ENCODE data around the gene MED13L.

MED13L gene

DNA sequence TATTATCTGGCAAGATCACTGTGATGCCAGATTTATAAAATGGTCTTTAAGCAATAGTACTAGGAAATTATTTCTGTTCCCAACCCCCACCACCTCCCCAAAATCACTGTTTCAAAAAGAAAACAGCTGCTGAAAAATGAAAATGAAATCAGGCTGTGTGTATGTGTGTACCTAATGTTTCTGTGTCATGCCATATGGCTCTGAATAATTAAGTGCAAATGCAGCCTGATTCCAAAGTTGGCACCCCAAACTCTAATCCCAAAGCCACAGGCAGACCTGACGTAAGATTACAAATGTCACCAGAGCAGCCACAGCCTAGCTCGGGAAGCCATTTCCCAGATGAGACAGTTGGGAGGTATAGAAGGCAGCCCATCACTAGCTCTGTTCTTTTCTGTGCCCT is 175.5 kb downstream of the MED13L start:
- Histone ChIP-seq H4K20me1 (ENCODE audit: insufficient read depth, low read length) (peaks cover 35% of the 10 kb centered on the region; the same call in 1 of the 2 replicates), H3K4me2 (ENCODE audit: insufficient read depth, low read length) (no peak overlapping the region), H2AFZ (ENCODE audit: low read depth, low read length) (no peak overlapping the region), H3K4me1 (ENCODE audit: insufficient read depth, low read length) (no peaks in the 10 kb centered on the region), H3K27ac (ENCODE audit: low read length) (no peak overlapping the region), H3K9me3 (ENCODE audit: insufficient read depth, low read length, severe bottlenecking) (no peaks in the 10 kb centered on the region), H3K79me2 (ENCODE audit: insufficient read depth, low read length) (peaks cover 87% of the 10 kb centered on the region), H3K9ac (ENCODE audit: low read depth, low read length) (no peak overlapping the region), H3K4me3 (ENCODE audit: low read depth in 1 of 2, low read length in 2 of 2) (no peak overlapping the region), H3K27me3 (ENCODE audit: insufficient read depth, low read length, poor library complexity) (no peaks in the 10 kb centered on the region), H3K36me3 (ENCODE audit: insufficient read depth, low read length) (peaks cover 15% of the 10 kb centered on the region)
- ATAC-seq (ENCODE audit: insufficient read depth, low read depth) = no peak
- no peak for DNase-seq
- TF ChIP-seq, protein P1, sequence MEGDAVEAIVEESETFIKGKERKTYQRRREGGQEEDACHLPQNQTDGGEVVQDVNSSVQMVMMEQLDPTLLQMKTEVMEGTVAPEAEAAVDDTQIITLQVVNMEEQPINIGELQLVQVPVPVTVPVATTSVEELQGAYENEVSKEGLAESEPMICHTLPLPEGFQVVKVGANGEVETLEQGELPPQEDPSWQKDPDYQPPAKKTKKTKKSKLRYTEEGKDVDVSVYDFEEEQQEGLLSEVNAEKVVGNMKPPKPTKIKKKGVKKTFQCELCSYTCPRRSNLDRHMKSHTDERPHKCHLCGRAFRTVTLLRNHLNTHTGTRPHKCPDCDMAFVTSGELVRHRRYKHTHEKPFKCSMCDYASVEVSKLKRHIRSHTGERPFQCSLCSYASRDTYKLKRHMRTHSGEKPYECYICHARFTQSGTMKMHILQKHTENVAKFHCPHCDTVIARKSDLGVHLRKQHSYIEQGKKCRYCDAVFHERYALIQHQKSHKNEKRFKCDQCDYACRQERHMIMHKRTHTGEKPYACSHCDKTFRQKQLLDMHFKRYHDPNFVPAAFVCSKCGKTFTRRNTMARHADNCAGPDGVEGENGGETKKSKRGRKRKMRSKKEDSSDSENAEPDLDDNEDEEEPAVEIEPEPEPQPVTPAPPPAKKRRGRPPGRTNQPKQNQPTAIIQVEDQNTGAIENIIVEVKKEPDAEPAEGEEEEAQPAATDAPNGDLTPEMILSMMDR (IDR thresholded peaks at IDR 0.05; ENCODE audit: borderline replicate concordance, extremely low read depth, low read length, poor library complexity, severe bottlenecking) = no peak
- TF ChIP-seq EZH2 (IDR thresholded peaks at IDR 0.05; ENCODE audit: borderline replicate concordance, low read depth, low read length, severe bottlenecking) = no peak

DNA sequence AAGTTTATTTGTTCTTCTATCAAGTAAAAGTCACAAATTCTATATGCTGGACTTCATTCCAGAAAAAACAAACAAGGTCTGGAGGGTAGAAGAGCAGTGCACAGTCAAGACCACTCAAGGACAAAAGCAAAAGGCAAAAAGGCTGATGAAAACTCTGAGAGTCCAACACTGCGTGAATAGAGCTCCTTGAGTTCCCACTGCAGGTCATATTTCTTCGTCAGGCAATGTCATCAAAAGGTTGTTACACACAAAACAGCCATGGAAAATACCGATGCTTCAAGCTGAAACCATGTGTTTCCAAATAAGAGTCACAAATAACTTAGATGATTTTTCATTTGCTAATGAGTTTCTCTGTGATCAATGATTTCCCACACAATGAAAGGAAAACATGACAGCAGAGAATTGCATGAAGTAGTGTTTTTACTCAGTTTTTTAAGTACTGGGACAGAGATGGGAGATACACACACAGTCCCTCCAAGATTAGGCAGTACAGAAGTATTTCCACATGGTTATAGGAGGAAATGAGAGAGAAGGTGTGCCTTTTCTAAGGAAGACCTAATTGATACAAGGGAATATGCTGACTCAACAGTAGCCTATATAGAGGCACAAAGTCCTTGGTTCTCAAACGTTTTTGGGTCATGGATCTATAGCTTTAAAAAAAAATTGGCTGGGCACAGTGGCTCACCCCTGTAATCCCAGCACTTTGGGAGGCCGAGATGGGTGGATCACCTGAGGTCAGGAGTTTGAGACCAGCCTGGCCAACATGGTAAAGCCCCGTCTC is 177.7 kb downstream of the MED13L start:
- ATAC-seq (ENCODE audit: insufficient read depth, low read depth) = no peak
- Histone ChIP-seq H3K79me2 (ENCODE audit: insufficient read depth, low read length) (peaks cover 81% of the 10 kb centered on the region), H3K9me3 (ENCODE audit: insufficient read depth, low read length, severe bottlenecking) (no peaks in the 10 kb centered on the region), H3K27me3 (ENCODE audit: insufficient read depth, low read length, poor library complexity) (no peaks in the 10 kb centered on the region), H3K4me3 (ENCODE audit: low read depth in 1 of 2, low read length in 2 of 2) (no peak overlapping the region), H3K4me1 (ENCODE audit: insufficient read depth, low read length) (no peaks in the 10 kb centered on the region), H3K4me2 (ENCODE audit: insufficient read depth, low read length) (no peak overlapping the region), H4K20me1 (ENCODE audit: insufficient read depth, low read length) (peaks cover 29% of the 10 kb centered on the region; the same call in 1 of the 2 replicates), H3K36me3 (ENCODE audit: insufficient read depth, low read length) (peaks cover 20% of the 10 kb centered on the region), H3K27ac (ENCODE audit: low read length) (no peak overlapping the region), H3K9ac (ENCODE audit: low read depth, low read length) (no peak overlapping the region), H2AFZ (ENCODE audit: low read depth, low read length) (no peak overlapping the region)
- no peak for TF ChIP-seq EZH2 (IDR thresholded peaks at IDR 0.05; ENCODE audit: borderline replicate concordance, low read depth, low read length, severe bottlenecking)
- TF ChIP-seq, protein P1 (IDR thresholded peaks at IDR 0.05; ENCODE audit: borderline replicate concordance, extremely low read depth, low read length, poor library complexity, severe bottlenecking) = no peak
- DNase-seq = no peak

DNA sequence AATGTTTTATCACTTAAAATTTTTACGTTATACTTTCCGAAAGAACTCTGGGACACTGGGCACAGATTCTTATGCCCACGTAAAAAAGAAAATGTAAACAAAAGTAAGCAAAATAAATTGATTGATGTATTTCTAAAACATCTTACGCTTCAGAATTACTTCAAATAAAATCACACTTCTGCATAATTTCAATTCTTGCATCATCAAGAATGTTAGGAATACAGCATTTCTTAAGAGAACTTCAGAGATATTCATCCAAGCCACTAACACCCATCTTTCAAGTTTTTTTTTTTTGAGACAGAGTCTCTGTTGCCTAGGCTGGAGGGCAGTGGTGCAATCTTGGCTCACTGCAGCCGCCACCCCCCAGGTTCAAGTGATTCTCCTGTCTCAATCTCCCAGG is 180.6 kb downstream of the MED13L start:
- no peak overlapping the region for H3K4me2 ChIP-seq (ENCODE audit: insufficient read depth, low read length)
- peaks cover 24% of the 10 kb centered on the region for H3K36me3 ChIP-seq (ENCODE audit: insufficient read depth, low read length)
- no peaks in the 10 kb centered on the region for H3K4me1 ChIP-seq (ENCODE audit: insufficient read depth, low read length)
- H3K4me3 ChIP-seq (ENCODE audit: low read depth in 1 of 2, low read length in 2 of 2) = no peak overlapping the region
- no peaks in the 10 kb centered on the region for H3K9me3 ChIP-seq (ENCODE audit: insufficient read depth, low read length, severe bottlenecking)
- DNase-seq (no peak), ATAC-seq (ENCODE audit: insufficient read depth, low read depth) (no peak)
- no peak for TF ChIP-seq EZH2 (IDR thresholded peaks at IDR 0.05; ENCODE audit: borderline replicate concordance, low read depth, low read length, severe bottlenecking)
- TF ChIP-seq, protein P1 (IDR thresholded peaks at IDR 0.05; ENCODE audit: borderline replicate concordance, extremely low read depth, low read length, poor library complexity, severe bottlenecking) = no peak
- no peaks in the 10 kb centered on the region for H3K27me3 ChIP-seq (ENCODE audit: insufficient read depth, low read length, poor library complexity)
- peaks cover 72% of the 10 kb centered on the region for H3K79me2 ChIP-seq (ENCODE audit: insufficient read depth, low read length)
- H4K20me1 ChIP-seq (ENCODE audit: insufficient read depth, low read length) = peaks cover 22% of the 10 kb centered on the region; the same call in 1 of the 2 replicates
- H3K27ac ChIP-seq (ENCODE audit: low read length) = no peak overlapping the region
- no peak overlapping the region for H2AFZ ChIP-seq (ENCODE audit: low read depth, low read length)
- no peak overlapping the region for H3K9ac ChIP-seq (ENCODE audit: low read depth, low read length)

Measured in DND-41 (cell line).